ENCODE data around the gene GALNT11.

DNA sequence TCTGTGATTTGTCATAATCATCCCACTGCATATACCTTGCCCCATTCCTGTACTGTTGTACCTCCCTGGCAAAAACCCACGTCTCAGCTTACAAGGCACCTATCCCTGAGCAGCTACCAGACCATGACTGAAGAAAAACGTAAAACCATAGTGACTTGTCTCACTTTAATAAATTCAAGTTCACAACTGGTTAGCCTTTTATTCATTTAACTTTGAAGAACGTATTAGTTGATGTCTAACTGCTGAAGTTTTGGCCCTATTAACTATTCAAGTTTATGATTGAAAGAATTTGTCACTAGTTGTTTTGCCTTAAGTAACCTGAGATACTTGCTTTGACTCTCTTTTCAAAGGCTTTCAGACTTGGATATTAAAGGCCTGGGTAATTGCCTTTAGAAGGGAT, 59.7 kb downstream of the GALNT11 start:
- no peak for TF ChIP-seq EZH2 (IDR thresholded peaks at IDR 0.05; ENCODE audit: insufficient read depth, low read length)
- TF ChIP-seq, protein P1, sequence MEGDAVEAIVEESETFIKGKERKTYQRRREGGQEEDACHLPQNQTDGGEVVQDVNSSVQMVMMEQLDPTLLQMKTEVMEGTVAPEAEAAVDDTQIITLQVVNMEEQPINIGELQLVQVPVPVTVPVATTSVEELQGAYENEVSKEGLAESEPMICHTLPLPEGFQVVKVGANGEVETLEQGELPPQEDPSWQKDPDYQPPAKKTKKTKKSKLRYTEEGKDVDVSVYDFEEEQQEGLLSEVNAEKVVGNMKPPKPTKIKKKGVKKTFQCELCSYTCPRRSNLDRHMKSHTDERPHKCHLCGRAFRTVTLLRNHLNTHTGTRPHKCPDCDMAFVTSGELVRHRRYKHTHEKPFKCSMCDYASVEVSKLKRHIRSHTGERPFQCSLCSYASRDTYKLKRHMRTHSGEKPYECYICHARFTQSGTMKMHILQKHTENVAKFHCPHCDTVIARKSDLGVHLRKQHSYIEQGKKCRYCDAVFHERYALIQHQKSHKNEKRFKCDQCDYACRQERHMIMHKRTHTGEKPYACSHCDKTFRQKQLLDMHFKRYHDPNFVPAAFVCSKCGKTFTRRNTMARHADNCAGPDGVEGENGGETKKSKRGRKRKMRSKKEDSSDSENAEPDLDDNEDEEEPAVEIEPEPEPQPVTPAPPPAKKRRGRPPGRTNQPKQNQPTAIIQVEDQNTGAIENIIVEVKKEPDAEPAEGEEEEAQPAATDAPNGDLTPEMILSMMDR (IDR thresholded peaks at IDR 0.05; ENCODE audit: insufficient read depth, low read depth, low read length), result no peak

All from astrocyte (in vitro differentiated cells and primary cell).